ENCODE data around the gene PARS2. TPM values are rescaled to one million over a fixed set of nuclear protein-coding genes. Genes with fewer than 3 reads are reported as not detected.

The PARS2 gene
- total RNA-seq, 6 experiments from 2014 or later = 3.2 to 5.4 (median 4.0) TPM

DNA sequence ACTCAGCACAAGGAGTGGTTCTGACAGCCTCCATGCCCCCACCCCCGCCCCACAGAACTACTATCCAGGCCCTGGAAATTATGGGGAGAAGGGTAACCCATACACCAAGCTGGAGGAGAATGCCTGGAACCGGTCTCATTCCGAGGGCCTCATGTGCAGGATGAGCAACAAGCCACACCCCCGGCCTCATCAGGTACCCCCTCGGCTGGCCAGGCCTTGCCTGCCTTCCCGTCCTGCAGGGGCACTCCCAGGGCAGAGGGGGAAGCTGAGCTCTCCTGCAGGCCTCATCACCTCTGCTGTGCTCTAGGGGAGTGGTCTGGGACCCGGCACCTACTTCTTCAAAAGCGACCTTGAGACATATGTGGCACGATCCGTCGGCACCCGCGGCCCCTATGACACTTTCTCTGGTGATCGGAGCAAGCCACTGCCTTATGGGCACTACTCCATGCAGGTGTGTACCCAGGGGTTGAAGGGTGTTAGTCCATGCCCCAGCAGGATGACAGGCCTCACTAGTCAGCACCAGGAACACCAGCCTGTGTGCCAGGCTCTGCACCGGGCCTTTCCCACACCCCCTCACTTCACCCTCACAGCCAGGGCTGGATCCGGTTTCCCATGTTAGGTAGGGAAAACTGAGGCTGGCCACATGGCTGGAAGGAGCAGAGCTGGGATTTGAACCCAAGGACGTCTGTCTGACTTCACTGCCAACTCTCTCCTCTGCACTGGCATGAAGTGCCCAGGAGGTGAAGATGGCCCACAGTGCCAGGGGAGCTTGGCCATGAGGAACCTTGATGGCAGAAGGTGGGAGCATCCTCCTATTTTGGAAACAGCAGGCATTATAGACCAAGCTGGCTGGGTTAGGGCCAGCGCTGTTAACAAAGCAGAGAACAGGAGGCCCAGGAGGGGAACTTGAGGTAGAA lies 47.7 kb upstream of the PARS2 start:
- ATAC-seq (no peak), DNase-seq (no peak)
- Histone ChIP-seq H3K4me3 (no peak overlapping the region), H3K9me3 (no peaks in the 10 kb centered on the region), H3K27me3 (no peaks in the 10 kb centered on the region), H3K4me1 (peaks cover 0 to 23% (median 6%) of the 10 kb centered on the region in 4 donors), H3K27ac (no peak overlapping the region), H3K36me3 (no peaks in the 10 kb centered on the region)
- TF ChIP-seq, protein P1, sequence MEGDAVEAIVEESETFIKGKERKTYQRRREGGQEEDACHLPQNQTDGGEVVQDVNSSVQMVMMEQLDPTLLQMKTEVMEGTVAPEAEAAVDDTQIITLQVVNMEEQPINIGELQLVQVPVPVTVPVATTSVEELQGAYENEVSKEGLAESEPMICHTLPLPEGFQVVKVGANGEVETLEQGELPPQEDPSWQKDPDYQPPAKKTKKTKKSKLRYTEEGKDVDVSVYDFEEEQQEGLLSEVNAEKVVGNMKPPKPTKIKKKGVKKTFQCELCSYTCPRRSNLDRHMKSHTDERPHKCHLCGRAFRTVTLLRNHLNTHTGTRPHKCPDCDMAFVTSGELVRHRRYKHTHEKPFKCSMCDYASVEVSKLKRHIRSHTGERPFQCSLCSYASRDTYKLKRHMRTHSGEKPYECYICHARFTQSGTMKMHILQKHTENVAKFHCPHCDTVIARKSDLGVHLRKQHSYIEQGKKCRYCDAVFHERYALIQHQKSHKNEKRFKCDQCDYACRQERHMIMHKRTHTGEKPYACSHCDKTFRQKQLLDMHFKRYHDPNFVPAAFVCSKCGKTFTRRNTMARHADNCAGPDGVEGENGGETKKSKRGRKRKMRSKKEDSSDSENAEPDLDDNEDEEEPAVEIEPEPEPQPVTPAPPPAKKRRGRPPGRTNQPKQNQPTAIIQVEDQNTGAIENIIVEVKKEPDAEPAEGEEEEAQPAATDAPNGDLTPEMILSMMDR (IDR thresholded peaks at IDR 0.05) = no peak
- TF ChIP-seq POLR2A (IDR thresholded peaks at IDR 0.05) = no peak
- WGBS (ENCODE audit: insufficient coverage, low coverage, low lambda C conversion rate, missing lambda C conversion rate) = 70% methylated on average over 2 of the region's 18 CpGs
- intact Hi-C loops (cut with DNase I) = loop anchor here (10.0 kb wide), 1 partner anchor 137 kb away; no protein-coding TSS in a partner anchor

DNA sequence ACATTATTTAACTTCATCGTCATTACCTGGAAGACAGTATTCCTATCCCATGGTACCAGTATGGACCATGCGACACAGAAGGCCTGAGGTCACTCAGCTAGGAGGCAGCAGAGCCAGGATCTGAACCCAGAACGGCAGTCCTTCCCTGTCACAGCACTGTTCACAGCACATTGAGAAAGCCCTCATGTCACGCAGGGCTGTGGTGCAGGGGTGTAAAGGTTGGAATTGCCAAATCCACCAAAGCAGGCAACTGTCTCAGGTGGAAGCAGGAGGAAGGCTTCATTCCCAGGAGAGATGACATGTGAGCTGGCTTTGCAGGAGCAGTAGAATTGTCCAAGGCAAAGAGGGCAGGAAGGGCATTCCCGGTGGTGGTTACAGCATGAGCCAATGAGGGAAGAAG lies 46.7 kb upstream of the PARS2 start:
- peak in 1 of 3 donors; percentile 67 for DNase-seq
- no peaks in the 10 kb centered on the region for H3K9me3 ChIP-seq
- intact Hi-C loops (cut with DNase I) = loop anchor here (10.0 kb wide), 1 partner anchor 136 kb away; no protein-coding TSS in a partner anchor

DNA sequence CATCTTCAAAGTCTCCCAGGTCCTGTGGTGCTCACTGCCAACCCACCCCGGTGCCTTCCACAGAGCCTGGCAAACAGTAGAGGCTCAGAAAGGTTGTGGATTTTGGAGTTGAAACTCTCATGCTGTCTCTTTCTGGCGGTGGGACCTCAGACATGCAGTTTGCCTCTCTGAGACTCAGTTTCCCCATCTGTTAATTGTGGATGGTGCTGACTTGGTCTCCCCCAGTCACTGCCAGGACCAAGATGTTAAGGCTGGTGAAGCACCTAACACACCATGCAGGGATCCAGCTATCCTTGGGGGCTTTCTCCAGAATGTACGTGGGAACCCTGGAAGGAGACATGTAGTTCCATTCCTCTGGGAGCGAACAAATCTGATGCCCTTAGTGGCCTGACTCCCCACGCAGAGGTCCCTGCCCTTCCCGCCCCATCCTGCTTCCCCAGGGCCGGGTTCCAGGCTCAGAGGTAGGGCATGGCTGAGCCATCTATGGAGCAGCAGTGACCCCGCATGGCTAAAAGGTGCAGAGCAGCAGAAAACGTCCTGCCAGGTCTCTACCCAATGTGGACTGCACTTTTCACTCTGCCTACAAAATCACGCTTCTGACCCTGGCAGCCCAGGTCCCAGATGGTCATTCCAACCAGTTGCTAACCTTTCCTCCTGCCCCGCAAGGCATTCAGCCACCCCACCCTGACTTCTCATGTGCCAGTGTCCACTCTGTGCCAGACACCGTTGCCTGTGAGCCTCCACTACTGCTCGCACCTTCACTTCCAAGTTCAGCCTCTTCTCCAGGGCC lies 46.0 kb upstream of the PARS2 start:
- H3K36me3 ChIP-seq = no peaks in the 10 kb centered on the region
- no peaks in the 10 kb centered on the region for H3K9me3 ChIP-seq
- no peak for TF ChIP-seq POLR2A (IDR thresholded peaks at IDR 0.05)
- TF ChIP-seq, protein P1 (IDR thresholded peaks at IDR 0.05) = peak; percentile 86 to 94 (median 88)
- ATAC-seq = peak; percentile 93 to 95 (median 94)
- H3K27me3 ChIP-seq = no peaks in the 10 kb centered on the region
- no peak overlapping the region for H3K4me3 ChIP-seq
- intact Hi-C loops (cut with DNase I) = loop anchor here (10.0 kb wide), 1 partner anchor 136 kb away; no protein-coding TSS in a partner anchor
- H3K4me1 ChIP-seq = peaks cover 0 to 24% (median 6%) of the 10 kb centered on the region in 4 donors
- DNase-seq = peak; percentile 77 to 85 (median 82)
- no peak overlapping the region for H3K27ac ChIP-seq
- 21% methylated on average over 7 of the region's 13 CpGs for WGBS (ENCODE audit: insufficient coverage, low coverage, low lambda C conversion rate, missing lambda C conversion rate)

More for the DNA sequence above, 46.7 kb upstream of the PARS2 start:
- Histone ChIP-seq H3K4me1 (peaks cover 0 to 23% (median 6%) of the 10 kb centered on the region in 4 donors), H3K27me3 (no peaks in the 10 kb centered on the region), H3K27ac (no peak overlapping the region), H3K4me3 (no peak overlapping the region), H3K36me3 (no peaks in the 10 kb centered on the region)
- WGBS (ENCODE audit: insufficient coverage, low coverage, low lambda C conversion rate, missing lambda C conversion rate) = 63% methylated on average over 5 of the region's 5 CpGs
- peak in 3 of 4 donors; percentile 9 to 48 (median 26) for ATAC-seq
- TF ChIP-seq POLR2A (IDR thresholded peaks at IDR 0.05) = no peak
- TF ChIP-seq, protein P1 (IDR thresholded peaks at IDR 0.05) = no peak

DNA sequence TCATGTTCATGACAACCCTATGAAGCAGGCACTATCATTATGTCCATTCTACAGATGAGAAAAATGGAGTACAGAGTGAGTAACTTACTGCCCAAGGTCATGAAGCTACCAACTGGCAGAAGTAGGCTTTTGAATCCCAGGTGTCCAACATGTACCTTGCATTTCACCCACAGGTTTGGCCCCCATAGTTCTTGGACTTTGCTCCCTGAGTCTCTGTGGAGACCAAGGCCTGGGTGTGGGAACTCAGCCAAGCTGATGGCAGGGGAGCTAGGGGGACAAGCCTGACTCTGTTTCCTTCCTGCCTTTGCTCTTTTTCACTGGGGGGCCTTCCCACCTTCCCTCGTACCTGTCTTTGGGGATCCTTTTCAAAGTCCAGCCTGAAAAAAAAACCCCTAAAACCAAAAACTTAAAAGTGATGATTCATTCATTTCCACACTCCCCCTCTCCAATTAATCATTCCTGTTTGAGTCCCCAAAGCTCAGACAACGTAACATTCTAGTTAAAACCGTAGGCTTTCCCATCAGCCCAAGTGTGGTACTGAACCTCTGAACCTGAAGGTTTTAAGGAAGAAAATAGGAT lies 45.3 kb upstream of the PARS2 start:
- H3K4me1 ChIP-seq = peaks cover 0 to 32% (median 9%) of the 10 kb centered on the region in 4 donors
- no peak overlapping the region for H3K4me3 ChIP-seq
- no peaks in the 10 kb centered on the region for H3K36me3 ChIP-seq
- intact Hi-C loops (cut with DNase I) = loop anchor here (10.0 kb wide), 2 partner anchors 135 to 315 kb away; no protein-coding TSS in a partner anchor
- DNase-seq = no peak
- H3K9me3 ChIP-seq = no peaks in the 10 kb centered on the region
- TF ChIP-seq, protein P1 (IDR thresholded peaks at IDR 0.05) = no peak
- TF ChIP-seq POLR2A (IDR thresholded peaks at IDR 0.05) = no peak
- WGBS (ENCODE audit: insufficient coverage, low coverage, low lambda C conversion rate, missing lambda C conversion rate) = 37% methylated on average over 3 of the region's 3 CpGs
- ATAC-seq = no peak
- H3K27me3 ChIP-seq = no peaks in the 10 kb centered on the region
- H3K27ac ChIP-seq = no peak overlapping the region

Measured in right lobe of liver (tissue), 6 donors.